GM12878 (cell line): ENCODE measurements around the gene HDAC9. TPM values are rescaled to one million over a fixed set of nuclear protein-coding genes. Genes with fewer than 3 reads are reported as not detected.

Experiments used
- ATAC-seq: fragments of 200-7000 bp; cut with Tn5 transposase; 3 replicates; pipeline ENCODE4 v1.9.1; 2020; ENCODE audit warnings: mild to moderate bottlenecking, moderate library complexity
- BruUV-seq: library from RNA; stranded (reverse); fragments of 400-500 nt; replicated peaks from 2 replicates; lab custom pipeline; 2021; lab: Mats Ljungman, UMichigan
- CTCF ChIA-PET: fragments of 300-600 bp; sonication (Branson Sonifier 250); formaldehyde crosslinking; extraction: SDS; loops from one replicate; lab custom pipeline; 2021; ENCODE audit warnings: inconsistent platforms; lab: Yijun Ruan, JAX
- POLR2A ChIA-PET: fragments of 350-600 bp; formaldehyde crosslinking; extraction: SDS; loops from one replicate; lab custom pipeline; 2021; ENCODE audit warnings: inconsistent platforms; lab: Charles Lee
- RAD21 ChIA-PET: fragments of 300-600 bp; sonication (Branson Sonifier 250); formaldehyde crosslinking; loops from one replicate; lab custom pipeline; 2023; ENCODE audit warnings: antibody characterized with exemption; ENCODE audit not compliant: unreplicated experiment; lab: Charles Lee
- SMC1A ChIA-PET: fragments of 300-600 bp; sonication (Branson Sonifier 250); formaldehyde crosslinking; loops from one replicate; lab custom pipeline; 2023; ENCODE audit not compliant: unreplicated experiment, uncharacterized antibody; lab: Charles Lee
- DNase-seq: peaks from one replicate; pipeline ENCODE4 v3.0.0-alpha.2; 2011; ENCODE audit warnings: low read depth, low spot score
- FAIRE-seq: peaks from 3 replicates; lab custom pipeline; 2011; peaks lifted over from hg19 to GRCh38; lab: Jason Lieb, UNC
- H2AFZ ChIP-seq: 2 replicates; pipeline ENCODE4 v1.6.0; 2011; ENCODE audit warnings: low read depth, low read length, control low read depth; ENCODE audit not compliant: control insufficient read depth
- H3K27ac ChIP-seq: 2 replicates; pipeline ENCODE4 v1.5.1; 2011; ENCODE audit warnings: control low read depth; ENCODE audit not compliant: control insufficient read depth, insufficient read depth
- H3K27me3 ChIP-seq, 2 experiments: replicated peaks in 1 of 2; 2 replicates each; pipeline versions ENCODE4 v1.6.0 to v1.6.1; 2011; ENCODE audit warnings: low read length in 1 of 2; ENCODE audit not compliant: control insufficient read depth in 2 of 2, insufficient read depth in 2 of 2
- H3K36me3 ChIP-seq, 2 experiments: 2 replicates each; pipeline ENCODE4 v1.5.1; 2011; ENCODE audit warnings: low read length in 1 of 2; ENCODE audit not compliant: control insufficient read depth in 2 of 2, insufficient read depth in 2 of 2
- H3K4me1 ChIP-seq: 2 replicates; pipeline ENCODE4 v1.6.1; 2011; ENCODE audit warnings: mild to moderate bottlenecking, low read length, moderate library complexity, mixed read lengths; ENCODE audit not compliant: control insufficient read depth, insufficient read depth
- H3K4me2 ChIP-seq: 2 replicates; pipeline ENCODE4 v1.6.0; 2011; ENCODE audit warnings: control low read depth; ENCODE audit not compliant: control insufficient read depth, insufficient read depth
- H3K4me3 ChIP-seq: fragments of 200-600 bp; sonication (generic); 2 replicates; pipeline ENCODE4 v1.5.1; 2016
- H3K79me2 ChIP-seq: 2 replicates; pipeline ENCODE4 v1.6.0; 2011; ENCODE audit warnings: low read length; ENCODE audit not compliant: control insufficient read depth, insufficient read depth
- H3K9ac ChIP-seq: 2 replicates; pipeline ENCODE4 v1.8.0; 2011; ENCODE audit warnings: low read length, control low read depth, mixed read lengths; ENCODE audit not compliant: control insufficient read depth, insufficient read depth
- H3K9me3 ChIP-seq: replicated peaks from 3 replicates; pipeline ENCODE4 v1.5.1; 2011; ENCODE audit warnings: mild to moderate bottlenecking, low read length; ENCODE audit not compliant: control insufficient read depth, insufficient read depth
- H4K20me1 ChIP-seq: 2 replicates; pipeline ENCODE4 v1.6.0; 2011; ENCODE audit not compliant: control insufficient read depth, insufficient read depth
- ATF2 ChIP-seq: IDR thresholded peaks from 2 replicates; pipeline ENCODE4 v1.6.1; 2012; ENCODE audit warnings: low read length, inconsistent platforms
- EP300 ChIP-seq, 2 experiments: fragments of 150-350 bp in 1 of 2; IDR thresholded peaks; 2 replicates each; pipeline ENCODE4 v1.6.1; 2011 to 2012; ENCODE audit warnings: low read depth in 2 of 2, low read length in 2 of 2, borderline replicate concordance in 1 of 2, improper control_type of control experiment in 1 of 2, inconsistent platforms in 1 of 2; ENCODE audit not compliant: control insufficient read depth in 1 of 2
- GABPA ChIP-seq: IDR thresholded peaks from 2 replicates; pipeline ENCODE4 v1.6.1; 2014; ENCODE audit warnings: antibody characterized with exemption, low read depth, mild to moderate bottlenecking, inconsistent platforms
- HDAC2 ChIP-seq: fragments of 200-600 bp; sonication (generic); IDR thresholded peaks from 2 replicates; pipeline ENCODE4 v1.6.1; 2017
- MYC ChIP-seq: IDR thresholded peaks from 2 replicates; pipeline ENCODE4 v1.6.1; 2011; ENCODE audit warnings: mild to moderate bottlenecking, low read length, moderate library complexity, inconsistent platforms; ENCODE audit not compliant: insufficient read depth, insufficient replicate concordance, insufficient read length, severe bottlenecking
- NBN ChIP-seq: fragments of 450-650 bp; IDR thresholded peaks from 2 replicates; pipeline ENCODE4 v1.6.1; 2016
- PAX8 ChIP-seq: fragments of 450-650 bp; IDR thresholded peaks from 2 replicates; pipeline ENCODE4 v1.6.1; 2017; ENCODE audit warnings: mild to moderate bottlenecking, moderate library complexity
- REST ChIP-seq: IDR thresholded peaks from 2 replicates; pipeline ENCODE4 v1.6.1; 2012; ENCODE audit warnings: mild to moderate bottlenecking, low read depth, low read length
- RFX5 ChIP-seq: IDR thresholded peaks from 2 replicates; pipeline ENCODE4 v1.6.1; 2011; ENCODE audit warnings: low read depth, low read length, improper control_type of control experiment
- SMAD1 ChIP-seq: fragments of 450-650 bp; IDR thresholded peaks from 2 replicates; pipeline ENCODE4 v1.6.1; 2018; ENCODE audit warnings: mild to moderate bottlenecking, low read depth; ENCODE audit not compliant: partially characterized antibody
- SMAD5 ChIP-seq: IDR thresholded peaks from 2 replicates; pipeline ENCODE4 v1.6.1; 2016; ENCODE audit warnings: antibody characterized with exemption, low read depth
- SMC3 ChIP-seq: IDR thresholded peaks from 2 replicates; pipeline ENCODE4 v1.6.1; 2011; ENCODE audit warnings: low read length, improper control_type of control experiment, borderline replicate concordance
- TCF7 ChIP-seq: IDR thresholded peaks from 2 replicates; pipeline ENCODE4 v1.6.1; 2014; ENCODE audit warnings: antibody characterized with exemption, borderline replicate concordance
- ZBED1 ChIP-seq: IDR thresholded peaks from 2 replicates; pipeline ENCODE4 v1.6.1; 2016; ENCODE audit warnings: borderline replicate concordance
- ZZZ3 ChIP-seq: IDR thresholded peaks from 2 replicates; pipeline ENCODE4 v1.6.1; 2011; ENCODE audit warnings: low read depth; ENCODE audit not compliant: control insufficient read depth, insufficient read length
- WGBS: methylation state at CpG from one replicate; pipeline ENCODE4 v1.1.6; 2016; ENCODE audit warnings: low lambda C conversion rate; ENCODE audit not compliant: insufficient replicate concordance, insufficient coverage; ENCODE audit errors: missing lambda C conversion rate; 5-methylcytosine and 5-hydroxymethylcytosine counted together
- in situ Hi-C: fragments of 300-500 bp; cut with MboI; formaldehyde crosslinking; loops from 9 replicates; pipeline ENCODE4 v1.14.3; 2018; ENCODE audit warnings: mixed read lengths
- intact Hi-C: fragments of 100-400 bp; cut with micrococcal nuclease; formaldehyde crosslinking; loops from one replicate; pipeline ENCODE4 v1.14.2; 2022; ENCODE audit not compliant: unreplicated experiment
- polyA plus RNA-seq, 11 experiments: library from polyadenylated mRNA; depleted of rRNA in 4 of 11; unstranded in 6 of 11; stranded (reverse) in 5 of 11; fragments of >200 nt; fragmentation: Nextera tagmentation in 4 of 11; fragmentation: Illumina TruSeq in 1 of 11; extraction: Ambion mirVana in 4 of 11; extraction: Trizol in 1 of 11; gene quantifications; 1 replicate in 1 of 11; 2 replicates in 10 of 11; pipeline versions ENCODE4 v1.2.1 to v1.2.3, GENCODE V29; 2011 to 2016; ENCODE audit warnings: inconsistent platforms in 2 of 11, missing spikeins in 2 of 11, low read depth in 1 of 11
- total RNA-seq, 4 experiments: library from RNA; depleted of rRNA in 3 of 4; stranded (reverse); fragments of >200 nt in 3 of 4; fragmentation: Illumina TruSeq in 1 of 4; extraction: Trizol in 1 of 4; gene quantifications; 2 replicates each; pipeline versions ENCODE4 v1.2.1 to v1.2.3, GENCODE V29; 2013 to 2021
- TF ChIP-seq, protein P1 (sequence below): fragments of 450-650 bp; IDR thresholded peaks from 2 replicates; pipeline ENCODE4 v1.6.1; 2017; ENCODE audit warnings: antibody characterized with exemption, mild to moderate bottlenecking, moderate library complexity

Gene HDAC9
- total and polyA plus RNA-seq, 10 of the 15 experiments (the other 5 are each of a cell fraction or from before 2014, with no cell fraction given): 0.73 to 12.8 (median 0.92) TPM

DNA sequence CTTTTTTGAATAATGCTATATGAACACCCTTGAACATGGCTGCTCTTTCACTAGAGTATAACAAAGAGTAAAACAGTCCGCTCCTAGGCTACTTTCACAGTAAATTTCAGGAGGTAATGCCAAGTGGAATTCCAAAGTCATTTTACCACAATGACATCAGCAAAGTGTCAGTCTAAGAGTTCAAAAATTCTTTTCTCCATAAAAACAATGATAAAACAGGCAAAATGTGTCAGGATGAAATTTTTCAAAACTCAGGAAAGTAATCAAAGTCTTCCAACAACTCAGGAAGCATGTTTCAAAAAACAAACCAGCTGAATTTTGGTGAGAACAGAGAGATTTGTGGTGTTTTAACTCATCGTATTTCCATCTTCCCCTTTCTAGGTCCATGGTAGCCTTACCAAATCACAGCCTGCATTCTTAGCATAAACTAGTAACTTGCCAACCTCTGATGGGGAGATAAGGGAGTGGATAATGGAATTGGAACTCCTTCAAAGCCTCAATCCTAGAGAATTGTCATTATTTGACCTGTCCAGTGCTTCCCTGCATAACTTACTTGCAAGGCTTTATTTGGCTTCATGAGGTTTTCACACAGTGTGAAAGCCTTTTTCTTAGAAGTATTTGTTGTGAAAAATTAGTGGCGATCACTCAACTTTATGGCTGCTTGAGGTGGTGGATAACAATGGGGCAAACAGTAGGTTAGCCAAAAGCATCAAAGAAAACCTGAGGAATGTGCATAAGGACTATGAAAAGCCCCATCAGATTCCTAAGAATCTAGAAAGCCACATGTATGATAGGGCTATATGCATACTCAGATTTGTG is 302.7 kb downstream of the HDAC9 start:
- Histone ChIP-seq H4K20me1 (no peaks in the 10 kb centered on the region), H3K4me1 (no peaks in the 10 kb centered on the region), H3K79me2 (no peaks in the 10 kb centered on the region), H3K36me3 (no peaks in the 10 kb centered on the region), H3K27ac (no peak overlapping the region), H3K4me2 (no peak overlapping the region), H3K9ac (no peak overlapping the region), H2AFZ (no peak overlapping the region), H3K4me3 (no peak overlapping the region), H3K27me3 (no peaks in the 10 kb centered on the region), H3K9me3 (no peaks in the 10 kb centered on the region)
- in situ Hi-C loops: no loop called here
- intact Hi-C loops: no loop called here
- FAIRE-seq (no peak), DNase-seq (no peak), ATAC-seq (no peak)
- SMC1A ChIA-PET: interaction anchor here (0.6 kb wide), 1 partner anchor 600 kb away, joined by 3 read pairs; no protein-coding TSS in a partner anchor
- POLR2A ChIA-PET: interaction anchor here (0.6 kb wide), 1 partner anchor 136 kb away, joined by 3 read pairs; no protein-coding TSS in a partner anchor
- RAD21 ChIA-PET: no interaction called here
- CTCF ChIA-PET: interaction anchor here (0.6 kb wide), 1 partner anchor 68 kb away, joined by 3 read pairs; no protein-coding TSS in a partner anchor
- BruUV-seq: no TSS peak
- 74% methylated on average over 3 of the region's 3 CpGs for WGBS
- TF ChIP-seq MYC (no peak), NBN (no peak), HDAC2 (no peak), EP300 (IDR thresholded peaks at IDR 0.05; ENCODE audit: borderline replicate concordance in 1 of 2, control insufficient read depth in 1 of 2, low read depth in 2 of 2, low read length in 2 of 2) (no peak), GABPA (no peak), ZZZ3 (no peak), REST (no peak), ZBED1 (no peak), SMAD1 (no peak), PAX8 (no peak), RFX5 (no peak), ATF2 (no peak), TCF7 (no peak), SMAD5 (no peak), SMC3 (no peak)
- TF ChIP-seq, protein P1, sequence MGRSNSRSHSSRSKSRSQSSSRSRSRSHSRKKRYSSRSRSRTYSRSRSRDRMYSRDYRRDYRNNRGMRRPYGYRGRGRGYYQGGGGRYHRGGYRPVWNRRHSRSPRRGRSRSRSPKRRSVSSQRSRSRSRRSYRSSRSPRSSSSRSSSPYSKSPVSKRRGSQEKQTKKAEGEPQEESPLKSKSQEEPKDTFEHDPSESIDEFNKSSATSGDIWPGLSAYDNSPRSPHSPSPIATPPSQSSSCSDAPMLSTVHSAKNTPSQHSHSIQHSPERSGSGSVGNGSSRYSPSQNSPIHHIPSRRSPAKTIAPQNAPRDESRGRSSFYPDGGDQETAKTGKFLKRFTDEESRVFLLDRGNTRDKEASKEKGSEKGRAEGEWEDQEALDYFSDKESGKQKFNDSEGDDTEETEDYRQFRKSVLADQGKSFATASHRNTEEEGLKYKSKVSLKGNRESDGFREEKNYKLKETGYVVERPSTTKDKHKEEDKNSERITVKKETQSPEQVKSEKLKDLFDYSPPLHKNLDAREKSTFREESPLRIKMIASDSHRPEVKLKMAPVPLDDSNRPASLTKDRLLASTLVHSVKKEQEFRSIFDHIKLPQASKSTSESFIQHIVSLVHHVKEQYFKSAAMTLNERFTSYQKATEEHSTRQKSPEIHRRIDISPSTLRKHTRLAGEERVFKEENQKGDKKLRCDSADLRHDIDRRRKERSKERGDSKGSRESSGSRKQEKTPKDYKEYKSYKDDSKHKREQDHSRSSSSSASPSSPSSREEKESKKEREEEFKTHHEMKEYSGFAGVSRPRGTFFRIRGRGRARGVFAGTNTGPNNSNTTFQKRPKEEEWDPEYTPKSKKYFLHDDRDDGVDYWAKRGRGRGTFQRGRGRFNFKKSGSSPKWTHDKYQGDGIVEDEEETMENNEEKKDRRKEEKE: no peak
